ENCODE measurements around the gene CUBN.

Gene CUBN

GRCh38 chr10:16909961-16910792 lies 219.4 kb downstream of the CUBN start:
- no peak for DNase-seq

- no peak for DNase-seq
These were observed 220.3 kb downstream of the CUBN start for GRCh38 chr10:16909271-16909767.

DNA sequence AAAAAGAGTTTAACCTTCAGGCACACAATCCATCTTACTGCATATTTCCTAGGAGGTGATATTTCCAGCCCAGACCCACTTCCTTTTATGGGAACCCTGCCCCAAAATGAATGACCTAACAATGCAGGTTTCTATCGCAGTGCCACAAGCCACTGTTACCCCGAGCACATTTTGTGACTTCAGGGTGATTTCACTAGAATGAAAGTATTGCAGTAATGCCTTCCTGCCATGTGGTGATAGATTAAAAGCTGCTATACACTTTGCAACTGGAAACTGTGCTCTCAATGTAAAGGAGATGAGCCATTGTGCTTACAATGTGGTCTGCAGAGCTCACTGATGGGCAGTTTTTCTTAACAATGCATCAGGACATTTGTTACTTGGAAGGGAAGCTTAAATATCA lies 221.9 kb downstream of the CUBN start:
- DNase-seq: no peak

DNA sequence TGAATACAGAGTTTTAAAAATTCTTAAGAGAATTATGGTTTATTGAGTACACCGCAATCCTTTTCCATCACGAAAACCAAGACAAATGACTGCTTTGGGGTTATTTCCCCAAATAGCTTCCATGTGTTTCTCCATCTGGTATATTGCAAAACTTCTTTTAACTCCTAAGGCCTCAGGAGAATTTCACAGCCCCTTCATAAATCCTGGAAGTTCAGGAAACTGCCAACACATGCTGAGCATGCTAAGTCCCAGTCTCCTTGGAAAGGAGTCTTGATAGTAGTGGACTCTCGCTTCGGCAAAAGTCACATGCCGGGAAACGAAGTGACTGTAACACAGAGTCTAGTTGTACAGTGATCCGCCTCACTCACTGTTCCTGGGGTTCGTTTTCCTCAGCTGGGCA lies 224.3 kb downstream of the CUBN start:
- no peak for DNase-seq

GRCh38 chr10:16904639-16905061 lies 225.0 kb downstream of the CUBN start:
- DNase-seq: no peak

DNA sequence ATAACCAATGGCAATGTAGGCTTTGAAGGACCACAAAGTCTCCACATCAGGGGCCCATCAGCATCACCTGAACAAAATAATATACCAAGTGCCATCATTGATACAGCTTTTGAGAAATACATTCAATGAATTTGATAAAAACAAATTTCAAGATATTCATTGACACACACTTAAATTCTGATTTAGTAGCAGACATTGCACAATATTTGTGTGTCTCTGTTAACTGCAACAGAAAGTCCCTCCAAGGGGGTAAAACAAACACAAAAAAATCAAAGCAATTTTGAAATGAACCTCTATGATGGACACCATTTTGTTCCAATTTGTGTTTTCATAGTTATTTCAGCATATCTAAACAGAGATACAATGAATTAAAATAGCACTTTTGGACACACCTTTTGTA lies 225.6 kb downstream of the CUBN start:
- DNase-seq: no peak

- no peak for DNase-seq
These were observed 227.0 kb downstream of the CUBN start for GRCh38 chr10:16902606-16903005.

DNA sequence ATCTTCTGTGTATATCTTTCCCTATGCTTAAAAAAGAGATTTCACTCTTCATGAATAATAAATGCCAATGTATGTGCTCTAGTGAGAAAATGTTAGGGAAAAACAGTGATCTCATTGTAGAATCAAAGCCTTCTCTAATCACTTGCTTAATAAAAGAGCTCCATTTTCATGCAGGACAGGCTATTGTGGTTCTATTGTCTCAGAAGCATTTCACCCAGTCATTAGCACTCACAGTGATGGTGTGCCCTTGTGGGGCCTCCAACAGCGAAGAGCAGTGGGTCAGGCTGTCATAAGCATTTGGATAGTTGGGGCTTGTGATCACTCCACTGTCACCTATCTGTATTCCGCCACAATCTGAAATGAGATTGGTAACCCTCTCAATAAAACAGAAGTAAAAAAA lies 228.5 kb downstream of the CUBN start:
- DNase-seq: no peak

GRCh38 chr10:16896993-16897392 lies 232.6 kb downstream of the CUBN start:
- no peak for DNase-seq

- DNase-seq: no peak
These were observed 234.8 kb downstream of the CUBN start for GRCh38 chr10:16894821-16895220.

GRCh38 chr10:16893664-16894063 lies 235.9 kb downstream of the CUBN start:
- no peak for DNase-seq

- DNase-seq: no peak
These were observed 238.0 kb downstream of the CUBN start for GRCh38 chr10:16891375-16892313.

GRCh38 chr10:16890691-16891090 lies 238.9 kb downstream of the CUBN start:
- DNase-seq: no peak

DNA sequence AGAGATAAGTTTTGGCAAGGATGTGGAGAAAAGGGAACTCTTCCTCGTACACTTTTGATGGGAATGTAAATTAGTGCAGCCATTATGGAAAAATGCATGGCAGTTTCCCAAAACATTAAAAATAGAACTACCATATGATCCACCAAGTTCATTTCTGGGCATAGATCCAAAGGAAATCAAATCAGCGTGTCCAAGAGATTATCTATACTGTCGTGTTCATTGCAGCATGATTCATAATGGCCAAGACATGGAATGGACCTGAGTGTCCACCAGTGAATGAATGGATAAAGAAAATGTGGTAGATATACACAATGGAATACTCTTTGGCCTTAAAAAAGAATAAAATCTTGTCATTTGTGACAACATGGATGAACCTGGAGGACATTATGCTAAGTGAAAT lies 242.0 kb downstream of the CUBN start:
- no peak for DNase-seq

- DNase-seq: no peak
These were observed 243.6 kb downstream of the CUBN start for GRCh38 chr10:16886031-16886430.

- no peak for DNase-seq
These were observed 245.1 kb downstream of the CUBN start for GRCh38 chr10:16884497-16884896.

DNA sequence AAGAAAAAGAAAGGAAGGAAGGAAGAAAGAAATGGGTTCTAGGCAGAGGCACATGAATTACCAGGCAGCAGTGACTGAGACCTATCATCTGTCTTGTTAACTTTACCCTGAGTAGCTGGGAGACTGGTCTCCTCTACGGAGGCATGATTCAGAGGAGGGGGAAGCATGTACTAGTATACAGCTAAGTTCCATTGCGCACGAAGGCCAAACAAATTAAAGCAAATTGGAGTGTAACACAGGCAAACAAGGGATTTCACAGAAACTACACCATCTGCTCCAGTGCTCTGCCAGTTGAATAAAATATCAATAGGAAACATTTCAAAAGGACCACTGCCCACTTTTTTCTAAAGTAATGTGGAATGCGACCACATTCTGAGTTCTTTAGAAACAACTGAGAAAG lies 246.5 kb downstream of the CUBN start:
- DNase-seq: no peak

DNA sequence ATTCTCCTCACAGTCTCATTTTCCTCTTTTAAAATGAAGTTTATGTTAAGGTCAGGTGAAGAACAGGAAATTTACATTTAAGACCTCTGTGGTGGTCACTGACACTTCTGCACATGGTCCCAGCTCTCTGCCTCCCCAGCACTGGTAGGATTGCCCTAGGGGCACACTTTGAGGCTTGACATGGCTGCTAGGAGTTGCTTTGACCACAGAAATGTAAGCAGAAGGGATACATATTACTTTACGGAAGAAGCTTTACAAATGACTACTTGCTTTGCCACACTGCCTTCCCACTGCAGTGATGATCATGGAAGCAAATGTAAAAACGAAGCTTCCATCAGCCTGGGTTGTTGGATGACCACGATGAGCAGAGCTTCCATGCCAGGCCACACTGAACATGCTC lies 259.3 kb downstream of the CUBN start:
- no peak for DNase-seq

DNA sequence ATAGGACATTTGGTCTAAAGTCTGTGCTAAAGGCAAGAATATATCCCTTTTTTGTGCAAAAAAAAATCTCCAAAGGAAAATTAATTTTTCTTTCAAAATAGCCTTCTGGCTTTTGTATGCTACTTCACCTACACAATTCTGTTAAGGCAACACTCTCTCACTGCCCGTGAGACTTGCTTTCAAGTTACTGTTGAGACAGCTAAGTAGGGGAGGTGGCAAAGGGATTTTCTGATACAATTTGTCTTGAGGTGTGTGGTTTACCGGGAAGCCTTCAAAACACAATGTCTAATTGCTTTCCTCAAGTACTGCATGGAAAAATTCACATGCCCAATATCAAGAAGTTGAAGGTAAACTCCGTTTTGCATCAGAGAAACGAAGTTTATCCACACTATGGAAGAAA lies 261.6 kb downstream of the CUBN start:
- no peak for DNase-seq

DNA sequence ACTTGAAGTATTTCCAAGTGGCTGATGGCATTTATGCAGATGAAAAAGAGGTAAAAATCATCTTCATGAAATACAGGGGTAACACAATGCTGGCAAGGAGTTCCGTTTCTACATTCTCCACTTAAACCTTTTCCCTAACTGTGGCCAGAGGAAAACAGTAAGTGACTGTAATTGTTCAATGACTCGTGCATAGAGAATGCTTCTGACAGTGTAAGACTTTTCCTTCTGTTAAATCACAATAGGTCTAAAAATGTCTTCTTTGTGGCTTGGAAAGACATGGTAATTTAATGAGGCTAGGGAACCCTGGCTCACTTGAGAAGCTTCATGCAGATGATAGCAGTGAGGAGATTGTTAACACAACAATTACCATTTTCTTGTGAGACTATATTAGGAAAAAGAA lies 262.1 kb downstream of the CUBN start:
- no peak for DNase-seq

DNA sequence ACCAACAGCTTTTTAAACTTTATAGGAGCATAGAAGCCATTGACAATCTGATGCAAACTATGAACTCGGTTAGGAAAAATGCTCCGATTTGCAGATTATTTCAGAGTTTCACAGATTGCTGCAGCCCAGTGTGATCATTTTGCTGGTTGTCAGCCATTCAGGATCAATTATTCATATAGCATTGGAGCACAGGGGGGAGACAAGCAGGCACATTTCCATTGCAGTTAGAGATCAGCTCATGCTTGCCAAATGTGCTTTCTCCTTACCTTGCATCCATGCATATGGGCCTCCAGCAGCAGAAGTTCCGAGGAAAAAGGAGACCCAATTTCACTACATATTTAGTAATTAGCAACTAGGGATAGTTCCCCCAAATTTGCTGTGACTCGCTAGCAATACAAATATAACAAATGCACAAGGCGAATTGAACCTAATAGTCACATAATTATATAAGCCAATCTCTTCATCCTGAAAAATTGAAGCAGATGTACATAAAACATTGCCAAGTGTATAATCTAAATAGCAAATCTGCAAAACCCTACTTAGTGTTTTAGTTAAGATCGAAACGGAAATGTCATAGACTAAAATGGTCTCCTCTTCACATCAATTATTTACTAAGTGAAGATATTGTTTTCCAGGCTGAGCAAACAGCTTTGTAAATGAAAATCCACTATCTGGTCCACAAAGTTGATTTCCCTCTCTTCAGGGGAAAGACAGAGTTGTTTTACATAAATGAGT lies 262.9 kb downstream of the CUBN start:
- DNase-seq: no peak

DNA sequence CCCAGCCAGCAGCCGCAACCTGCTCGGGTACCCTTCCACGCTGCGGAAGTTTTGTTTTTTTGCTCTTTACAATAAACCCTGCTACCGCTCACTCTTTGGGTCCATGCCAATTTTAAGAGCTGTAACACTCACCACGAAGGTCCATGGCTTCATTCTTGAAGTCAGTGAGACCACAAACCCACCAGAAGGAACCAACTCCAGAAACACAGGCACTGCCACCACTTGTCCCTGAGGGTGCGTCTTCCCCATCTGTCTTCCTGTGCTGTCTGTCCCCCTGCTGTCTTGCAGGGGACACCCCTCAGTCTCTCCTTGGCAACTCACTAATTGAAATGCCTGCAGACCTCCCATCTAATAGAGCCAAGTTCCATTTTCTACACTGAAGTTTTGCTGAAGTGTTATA lies 263.8 kb downstream of the CUBN start:
- no peak for DNase-seq

DNA sequence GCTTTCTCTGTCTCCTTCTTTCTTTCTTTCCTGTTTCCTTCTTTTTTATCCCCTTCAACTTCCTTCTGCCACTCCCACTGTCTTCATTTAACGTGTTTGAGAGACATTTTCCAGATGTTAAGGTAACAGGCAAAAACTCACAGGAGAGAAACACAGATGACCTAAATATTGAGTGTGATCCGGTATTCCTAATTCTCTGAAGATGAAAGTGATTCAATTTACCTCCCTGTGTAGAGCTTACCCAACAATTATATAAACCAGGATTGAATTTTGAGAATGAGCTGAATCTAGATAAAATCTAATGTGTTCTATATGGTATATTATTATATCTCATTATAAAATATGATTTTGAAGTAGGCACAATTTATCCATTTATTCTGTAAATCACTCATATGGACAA lies 265.8 kb downstream of the CUBN start:
- no peak for DNase-seq

Measured in right kidney (tissue), 1 donor.